ENCODE measurements around the gene LCOR. TPM values are rescaled to one million over a fixed set of nuclear protein-coding genes. Genes with fewer than 3 reads are reported as not detected.

LCOR gene
- polyA plus RNA-seq, 1 experiment = 11.6 TPM

- no peaks in the 10 kb centered on the region; the same call in 1 of the 2 replicates for H3K9me3 ChIP-seq (ENCODE audit: control insufficient read depth, insufficient read depth, low read length)
- peaks cover 4% of the 10 kb centered on the region for H3K27me3 ChIP-seq (ENCODE audit: control insufficient read depth, insufficient read depth, low read length)
- H3K27ac ChIP-seq (ENCODE audit: low read depth, low read length) = no peak overlapping the region
- peak; percentile 88 for TF ChIP-seq CTCF (IDR thresholded peaks at IDR 0.05; ENCODE audit: low read depth, low read length)
- H3K4me3 ChIP-seq (ENCODE audit: low read depth, low read length) = no peak overlapping the region
- POLR2A ChIA-PET = no interaction called here
- CTCF ChIA-PET = interaction anchor here (1.2 to 1.7 kb wide), 3 partner anchors 41 to 456 kb away, joined by 5 to 6 read pairs (median 5); no protein-coding TSS in a partner anchor
- no peak for DNase-seq (ENCODE audit: low read depth, low spot score)
Observed at GRCh38 chr10:96830511-96831199, 1.4 kb upstream of the LCOR start.

- ChIA-PET CTCF (no interaction called here), POLR2A (interaction anchor here (1.7 kb wide), 1 partner anchor 19 kb away, joined by 8 read pairs; no protein-coding TSS in a partner anchor)
- no peak for DNase-seq (ENCODE audit: low read depth, low spot score)
- no peak for TF ChIP-seq CTCF (IDR thresholded peaks at IDR 0.05; ENCODE audit: low read depth, low read length)
- Histone ChIP-seq H3K4me3 (ENCODE audit: low read depth, low read length) (peak overlapping the region; percentile 60), H3K27ac (ENCODE audit: low read depth, low read length) (peak overlapping the region; percentile 78), H3K9me3 (ENCODE audit: control insufficient read depth, insufficient read depth, low read length) (no peaks in the 10 kb centered on the region; the same call in 1 of the 2 replicates), H3K27me3 (ENCODE audit: control insufficient read depth, insufficient read depth, low read length) (peaks cover 4% of the 10 kb centered on the region)
Observed at GRCh38 chr10:96831200-96831866, 765 bp upstream of the LCOR start.

- Histone ChIP-seq H3K27me3 (ENCODE audit: control insufficient read depth, insufficient read depth, low read length) (no peaks in the 10 kb centered on the region), H3K4me3 (ENCODE audit: low read depth, low read length) (peak overlapping the region; percentile 86), H3K9me3 (ENCODE audit: control insufficient read depth, insufficient read depth, low read length) (no peaks in the 10 kb centered on the region; the same call in 1 of the 2 replicates), H3K27ac (ENCODE audit: low read depth, low read length) (peak overlapping the region; percentile 57)
- no peak for TF ChIP-seq CTCF (IDR thresholded peaks at IDR 0.05; ENCODE audit: low read depth, low read length)
- DNase-seq (ENCODE audit: low read depth, low spot score) = no peak
- ChIA-PET CTCF (no interaction called here), POLR2A (interaction anchor here (0.7 to 1.7 kb wide), 4 partner anchors 18 to 204 kb away, joined by 3 to 9 read pairs (median 6); no protein-coding TSS in a partner anchor)
Observed at GRCh38 chr10:96832721-96833219, 672 bp downstream of the LCOR start.

DNA sequence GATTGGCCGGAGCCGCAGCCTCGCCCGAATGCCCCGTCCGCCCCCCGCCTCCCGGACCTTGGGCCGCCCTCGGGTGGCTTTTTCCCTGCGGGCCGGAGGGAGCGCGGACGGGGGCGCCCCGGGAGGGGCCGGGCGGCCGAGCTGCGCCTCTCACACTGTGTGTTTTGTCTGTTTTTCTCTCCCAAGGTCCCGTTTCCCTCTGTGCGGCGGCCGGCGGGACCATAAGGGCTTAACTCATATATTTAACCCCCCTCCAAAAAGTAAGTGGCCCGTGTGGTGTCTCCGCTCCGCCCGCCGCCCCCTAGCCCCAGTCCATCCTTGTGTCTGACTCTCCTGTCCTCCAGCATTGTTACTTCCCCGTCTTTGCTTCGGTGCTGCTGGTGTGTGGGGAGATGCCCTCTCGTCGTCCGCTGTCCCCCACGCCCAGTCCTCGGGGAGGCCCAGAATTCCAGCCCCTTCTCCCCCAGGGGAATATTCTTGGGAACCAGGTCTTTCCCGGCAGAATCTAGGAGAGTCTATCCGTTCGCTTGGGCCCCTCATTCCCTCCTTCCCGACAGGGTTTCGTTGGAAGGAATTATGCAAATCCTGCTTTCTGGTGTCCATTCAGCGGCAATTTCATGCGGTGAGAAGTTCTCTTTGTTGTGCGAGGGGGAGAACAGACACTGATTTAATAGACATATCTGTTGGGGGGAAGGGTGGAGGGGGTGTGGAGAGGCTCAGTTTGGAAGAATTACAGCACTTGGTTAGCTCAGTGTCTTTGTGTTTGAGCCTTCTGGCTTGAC lies 1.3 kb downstream of the LCOR start:
- Histone ChIP-seq H3K27me3 (ENCODE audit: control insufficient read depth, insufficient read depth, low read length) (no peaks in the 10 kb centered on the region), H3K4me3 (ENCODE audit: low read depth, low read length) (peak overlapping the region; percentile 86), H3K27ac (ENCODE audit: low read depth, low read length) (peak overlapping the region; percentile 58), H3K9me3 (ENCODE audit: control insufficient read depth, insufficient read depth, low read length) (no peaks in the 10 kb centered on the region; the same call in 1 of the 2 replicates)
- no peak for TF ChIP-seq CTCF (IDR thresholded peaks at IDR 0.05; ENCODE audit: low read depth, low read length)
- POLR2A ChIA-PET = interaction anchor here (0.6 to 1.7 kb wide), 4 partner anchors 17 to 204 kb away, joined by 3 to 9 read pairs (median 6); no protein-coding TSS in a partner anchor
- CTCF ChIA-PET = no interaction called here
- no peak for DNase-seq (ENCODE audit: low read depth, low spot score)

Data from AG04450 (cell line).